K562 (cell line): Measurements from ENCODE around the gene CEP131. TPM values are rescaled to one million over a fixed set of nuclear protein-coding genes. Genes with fewer than 3 reads are reported as not detected.

ENCODE experiments used
- ARID3A ChIP-seq: IDR thresholded peaks from 2 replicates; pipeline ENCODE4 v1.6.1; 2012; ENCODE audit warnings: low read depth, low read length, improper control_type of control experiment, borderline replicate concordance
- ARID4B ChIP-seq: sonication (generic); formaldehyde crosslinking; IDR thresholded peaks from 2 replicates; pipeline ENCODE4 v1.8.0; 2022; ENCODE audit warnings: mild to moderate bottlenecking, missing genetic modification reagents
- FOXM1 ChIP-seq, 2 experiments: fragments of 450-650 bp in 1 of 2; sonication (generic) in 1 of 2; formaldehyde crosslinking in 1 of 2; IDR thresholded peaks; 2 replicates each; pipeline versions ENCODE4 v1.6.1 to v1.9.0; 2017 to 2022; ENCODE audit warnings: low read depth in 2 of 2, mild to moderate bottlenecking in 2 of 2, missing genetic modification reagents in 1 of 2, moderate library complexity in 1 of 2
- MXI1 ChIP-seq: IDR thresholded peaks from 2 replicates; pipeline ENCODE4 v1.6.1; 2011; ENCODE audit warnings: low read depth, mild to moderate bottlenecking, improper control_type of control experiment, low read length
- SIRT6 ChIP-seq: IDR thresholded peaks from one replicate; pipeline ENCODE4 v1.6.1; 2012; ENCODE audit warnings: low read depth, mild to moderate bottlenecking, control low read depth, inconsistent platforms, low read length, moderate library complexity
- SLC30A9 ChIP-seq: fragments of 250-450 bp; sonication (Bioruptor Pico); IDR thresholded peaks from 2 replicates; pipeline ENCODE4 v1.8.0; 2022; ENCODE audit warnings: mild to moderate bottlenecking, moderate library complexity
- SPI1 ChIP-seq: IDR thresholded peaks from 2 replicates; pipeline ENCODE4 v1.6.1; 2011; ENCODE audit warnings: low read depth, low read length, control low read depth, borderline replicate concordance
- XRCC5 ChIP-seq: fragments of 200-400 bp; formaldehyde crosslinking; IDR thresholded peaks from 2 replicates; pipeline ENCODE4 v1.6.1; 2017; ENCODE audit warnings: low read depth, mild to moderate bottlenecking, low read length
- YY1 ChIP-seq, 3 experiments: IDR thresholded peaks; 2 replicates each; pipeline ENCODE4 v1.6.1; 2011; ENCODE audit warnings: low read length in 2 of 3, mild to moderate bottlenecking in 2 of 3, moderate library complexity in 2 of 3, borderline replicate concordance in 1 of 3, control low read depth in 1 of 3, low read depth in 1 of 3; ENCODE audit not compliant: insufficient read depth in 3 of 3, insufficient replicate concordance in 2 of 3, control insufficient read depth in 1 of 3, insufficient read length in 1 of 3; ENCODE audit errors: extremely low read depth in 1 of 3
- ZNF699 ChIP-seq: fragments of 250-450 bp; sonication (Bioruptor Pico); IDR thresholded peaks from 2 replicates; pipeline ENCODE4 v1.8.0; 2021; ENCODE audit warnings: mild to moderate bottlenecking, moderate library complexity; ENCODE audit not compliant: insufficient replicate concordance
- ZNF830 ChIP-seq: fragments of 250-450 bp; sonication (Bioruptor Pico); IDR thresholded peaks from 2 replicates; pipeline ENCODE4 v1.5.0; 2021; ENCODE audit warnings: mild to moderate bottlenecking
- polyA plus RNA-seq, 8 experiments: library from polyadenylated mRNA; depleted of rRNA in 4 of 8; stranded (reverse) in 5 of 8; unstranded in 3 of 8; fragments of >200 nt; fragmentation: Nextera tagmentation in 2 of 8; fragmentation: Illumina TruSeq in 1 of 8; extraction: Ambion mirVana in 2 of 8; extraction: Trizol in 1 of 8; gene quantifications; 2 replicates each; pipeline versions ENCODE4 v1.2.1 to v1.2.3, GENCODE V29; 2011 to 2014; ENCODE audit warnings: inconsistent platforms in 1 of 8, missing spikeins in 1 of 8
- total RNA-seq, 7 experiments: library from RNA; depleted of rRNA in 6 of 7; stranded (reverse); fragments of >200 nt in 6 of 7; fragmentation: Illumina TruSeq in 2 of 7; extraction: Trizol in 2 of 7; gene quantifications; 2 replicates each; pipeline versions ENCODE4 v1.2.1 to v1.2.3, GENCODE V29; 2011 to 2021; ENCODE audit warnings: low replicate concordance in 1 of 7

CEP131 gene
- total and polyA plus RNA-seq, 9 of the 15 experiments (the other 6 are each of a cell fraction or from before 2014, with no cell fraction given), result 0.24 to 21.2 (median 2.3) TPM

- TF ChIP-seq ARID3A (no peak), ZNF830 (no peak), ZNF699 (CRISPR knock-in tag) (no peak), SIRT6 (no peak), SLC30A9 (CRISPR knock-in tag) (no peak), ARID4B (CRISPR knock-in tag) (no peak), FOXM1 (IDR thresholded peaks at IDR 0.05; ENCODE audit: low read depth) (no peak), FOXM1 (CRISPR knock-in tag; IDR thresholded peaks at IDR 0.05; ENCODE audit: low read depth) (no peak), XRCC5 (no peak), SPI1 (no peak), YY1 (IDR thresholded peaks at IDR 0.05; ENCODE audit: borderline replicate concordance in 1 of 3, control insufficient read depth in 1 of 3, extremely low read depth in 1 of 3, insufficient read depth in 3 of 3, insufficient read length in 1 of 3, insufficient replicate concordance in 2 of 3, low read depth in 1 of 3, low read length in 2 of 3) (no peak), MXI1 (no peak)
- TF ChIP-seq, all 486 proteins: peak for 0
Measured at GRCh38 chr17:81252326-81252986, 29.7 kb upstream of the CEP131 start (continued).
